ENCODE data around the gene PSMF1. TPM values are rescaled to one million over a fixed set of nuclear protein-coding genes. Genes with fewer than 3 reads are reported as not detected.

Gene PSMF1
- total and polyA plus RNA-seq, 9 of the 15 experiments (the other 6 are each of a cell fraction or from before 2014, with no cell fraction given), result 8.5 to 192 (median 33.2) TPM

- TF ChIP-seq STAT5A (IDR thresholded peaks at IDR 0.05; ENCODE audit: borderline replicate concordance, low read length) (peak; percentile 73), ZNF717 (CRISPR knock-in tag; IDR thresholded peaks at IDR 0.05) (no peak), RAD21 (CRISPR knock-in tag; conservative IDR thresholded peaks at IDR 0.05 in 1 of 2, IDR thresholded peaks at IDR 0.05 in 1 of 2) (no peak), RBM34 (IDR thresholded peaks at IDR 0.05; ENCODE audit: borderline replicate concordance, insufficient read depth, low read length) (no peak), SREBF2 (CRISPR knock-in tag; IDR thresholded peaks at IDR 0.05) (no peak), ZNF79 (CRISPR knock-in tag; IDR thresholded peaks at IDR 0.05; ENCODE audit: low read depth) (no peak), ZNF75A (CRISPR knock-in tag; IDR thresholded peaks at IDR 0.05) (no peak), ZFP30 (CRISPR knock-in tag; IDR thresholded peaks at IDR 0.05; ENCODE audit: borderline replicate concordance) (no peak), PRMT5 (CRISPR knock-in tag; IDR thresholded peaks at IDR 0.05) (no peak), BCLAF1 (IDR thresholded peaks at IDR 0.05; ENCODE audit: borderline replicate concordance in 1 of 2, control insufficient read depth in 1 of 2, low read depth in 2 of 2, low read length in 1 of 2) (no peak), ADNP (tag; IDR thresholded peaks at IDR 0.05) (no peak), CHAMP1 (IDR thresholded peaks at IDR 0.05) (no peak), ZC3H8 (IDR thresholded peaks at IDR 0.05) (no peak), ZNF224 (CRISPR knock-in tag; IDR thresholded peaks at IDR 0.05) (no peak), E2F5 (CRISPR knock-in tag; IDR thresholded peaks at IDR 0.05) (no peak), NFIX (CRISPR knock-in tag; IDR thresholded peaks at IDR 0.05; ENCODE audit: low read depth) (no peak), TCF3 (CRISPR knock-in tag; IDR thresholded peaks at IDR 0.05) (no peak; the same call in 1 of the 2 replicates), MLX (CRISPR knock-in tag; conservative IDR thresholded peaks at IDR 0.05) (no peak)
- TF ChIP-seq, protein P1, sequence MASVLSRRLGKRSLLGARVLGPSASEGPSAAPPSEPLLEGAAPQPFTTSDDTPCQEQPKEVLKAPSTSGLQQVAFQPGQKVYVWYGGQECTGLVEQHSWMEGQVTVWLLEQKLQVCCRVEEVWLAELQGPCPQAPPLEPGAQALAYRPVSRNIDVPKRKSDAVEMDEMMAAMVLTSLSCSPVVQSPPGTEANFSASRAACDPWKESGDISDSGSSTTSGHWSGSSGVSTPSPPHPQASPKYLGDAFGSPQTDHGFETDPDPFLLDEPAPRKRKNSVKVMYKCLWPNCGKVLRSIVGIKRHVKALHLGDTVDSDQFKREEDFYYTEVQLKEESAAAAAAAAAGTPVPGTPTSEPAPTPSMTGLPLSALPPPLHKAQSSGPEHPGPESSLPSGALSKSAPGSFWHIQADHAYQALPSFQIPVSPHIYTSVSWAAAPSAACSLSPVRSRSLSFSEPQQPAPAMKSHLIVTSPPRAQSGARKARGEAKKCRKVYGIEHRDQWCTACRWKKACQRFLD (CRISPR knock-in tag; IDR thresholded peaks at IDR 0.05), result no peak
These were observed 97.2 kb downstream of the PSMF1 start (continued) for GRCh38 chr20:1215386-1216170.
